Measurements from ENCODE around the gene B3GNT3.
"Not testable (repeated sequence)": the region's sequence is repeated elsewhere in the genome, so short reads cannot be mapped to it uniquely, and the experiment has no call there.

Gene B3GNT3

DNA sequence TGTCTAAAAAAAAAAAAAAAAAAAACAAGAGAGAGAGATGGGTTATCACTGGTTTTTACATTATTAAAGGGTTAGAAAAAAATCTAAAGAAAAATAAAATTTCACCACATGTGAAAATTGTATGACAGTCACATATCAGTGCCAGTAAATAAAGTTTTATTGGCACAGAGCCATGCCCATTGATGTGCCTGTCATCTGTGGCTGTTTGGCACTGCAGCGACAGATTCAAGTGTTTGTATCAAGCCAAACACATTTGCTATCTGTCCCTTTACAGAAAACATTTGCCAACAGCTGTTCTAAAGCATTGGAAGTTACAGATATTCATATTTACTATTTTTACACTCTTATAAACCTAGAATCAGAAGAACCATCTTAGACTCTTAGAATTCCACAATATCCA lies 27.4 kb upstream of the B3GNT3 start:
- DNase-seq = no peak

DNA sequence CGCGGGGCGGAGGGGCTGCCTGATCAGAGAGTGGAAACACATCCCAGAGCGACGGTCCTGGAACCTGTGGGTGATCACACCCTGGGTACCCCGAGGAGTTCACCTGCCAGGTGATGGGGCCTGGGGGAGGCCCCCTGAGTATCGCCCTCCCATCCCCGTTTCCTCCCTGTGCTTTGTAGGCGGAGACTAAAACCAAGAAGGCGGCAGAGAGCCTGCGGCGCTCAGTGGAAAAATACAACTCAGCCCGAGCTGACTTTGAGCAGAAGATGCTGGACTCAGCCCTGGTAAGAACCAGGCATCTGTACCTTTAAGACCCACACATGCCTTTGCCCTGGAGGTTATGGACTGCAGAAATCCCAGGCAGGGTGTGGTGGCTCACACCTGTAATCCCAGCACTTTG lies 24.3 kb upstream of the B3GNT3 start:
- no peak for DNase-seq

DNA sequence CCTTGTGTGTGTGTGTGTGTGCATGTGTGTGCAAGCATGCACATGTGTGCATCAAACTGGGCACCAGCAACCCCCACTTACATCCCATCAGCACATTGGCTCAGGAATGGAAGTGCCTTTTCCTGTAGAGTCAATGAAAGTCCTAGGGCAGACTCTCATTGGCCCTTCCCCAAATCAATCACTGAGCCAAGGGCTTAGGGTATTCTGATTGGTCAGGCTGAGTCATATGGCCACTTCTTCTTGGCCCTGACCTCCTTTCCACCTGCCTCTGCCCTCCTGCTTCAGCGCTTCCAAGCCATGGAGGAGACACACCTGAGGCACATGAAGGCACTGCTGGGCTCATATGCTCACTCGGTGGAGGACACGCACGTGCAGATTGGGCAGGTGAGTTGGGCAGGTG lies 22.8 kb upstream of the B3GNT3 start:
- peak in 1 of 2 experiments; percentile 28 for DNase-seq

DNA sequence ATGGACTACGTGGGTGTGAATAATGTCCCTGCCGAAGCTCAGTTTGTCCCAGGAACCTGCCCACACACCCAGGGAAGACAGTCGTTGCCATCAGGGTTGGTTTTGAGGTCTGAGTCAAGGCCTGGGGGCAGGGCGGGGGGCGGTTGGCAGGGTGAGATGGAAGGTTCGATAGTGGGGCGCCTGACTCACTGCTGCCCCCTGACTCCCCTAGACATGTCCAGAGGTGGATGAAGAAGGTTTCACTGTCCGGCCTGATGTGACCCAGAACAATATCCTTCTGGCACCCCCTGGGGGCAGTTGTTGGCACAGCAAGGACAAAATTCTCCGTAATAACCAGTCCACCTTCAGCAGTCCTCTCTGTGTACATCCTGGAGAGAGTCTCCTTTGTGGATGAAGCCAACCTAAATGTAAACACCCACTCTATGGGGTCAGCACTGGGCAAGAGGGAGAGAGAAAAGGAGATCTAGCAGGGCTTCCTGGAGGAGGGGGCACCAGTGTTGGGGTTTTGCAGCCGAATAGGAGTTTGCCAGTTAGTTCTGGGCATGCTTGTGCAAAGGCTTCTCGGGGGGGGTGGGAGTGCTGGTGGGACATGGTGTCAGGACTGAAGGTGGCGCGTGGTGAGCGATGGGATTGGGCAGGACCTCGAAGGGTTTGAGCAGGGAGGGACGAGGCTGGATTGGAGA lies 19.6 kb upstream of the B3GNT3 start:
- peak; percentile 52 to 64 for DNase-seq

DNA sequence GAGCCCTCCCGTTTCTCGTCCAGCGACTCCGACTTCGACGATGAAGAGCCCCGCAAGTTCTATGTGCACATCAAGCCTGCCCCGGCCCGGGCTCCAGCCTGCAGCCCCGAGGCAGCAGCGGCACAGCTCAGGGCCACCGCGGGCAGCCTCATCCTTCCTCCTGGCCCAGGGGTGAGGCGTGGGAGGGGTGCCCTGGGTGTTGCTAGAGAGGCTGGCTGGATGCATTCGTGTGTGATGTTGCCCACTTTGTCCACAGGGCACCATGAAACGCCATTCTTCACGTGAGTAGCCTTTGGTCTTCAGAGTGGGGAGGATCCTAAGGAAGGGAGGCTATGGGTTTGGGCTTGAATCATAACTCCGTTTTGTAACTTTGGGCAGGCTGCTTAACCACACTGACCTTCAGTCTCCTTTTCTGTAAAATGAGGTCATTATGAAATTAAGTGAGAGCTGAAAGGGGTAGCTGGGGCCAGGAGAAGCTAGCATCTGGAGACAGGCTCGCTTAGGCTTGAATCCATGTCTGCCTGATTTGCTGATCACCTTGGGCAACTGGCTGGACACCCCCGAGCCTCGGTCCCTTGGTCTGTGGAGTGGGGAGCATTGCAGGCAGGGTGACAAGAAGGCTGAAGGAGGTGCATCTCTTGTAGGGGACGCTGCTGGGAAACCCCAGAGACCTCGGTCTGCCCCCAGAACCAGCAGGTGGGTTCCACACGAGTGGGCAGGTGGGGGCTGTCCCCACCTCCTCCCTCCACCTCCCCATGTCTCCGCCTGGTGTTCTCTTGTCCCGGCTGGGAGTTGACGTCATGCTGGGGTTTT lies 18.7 kb upstream of the B3GNT3 start:
- no peak for DNase-seq

DNA sequence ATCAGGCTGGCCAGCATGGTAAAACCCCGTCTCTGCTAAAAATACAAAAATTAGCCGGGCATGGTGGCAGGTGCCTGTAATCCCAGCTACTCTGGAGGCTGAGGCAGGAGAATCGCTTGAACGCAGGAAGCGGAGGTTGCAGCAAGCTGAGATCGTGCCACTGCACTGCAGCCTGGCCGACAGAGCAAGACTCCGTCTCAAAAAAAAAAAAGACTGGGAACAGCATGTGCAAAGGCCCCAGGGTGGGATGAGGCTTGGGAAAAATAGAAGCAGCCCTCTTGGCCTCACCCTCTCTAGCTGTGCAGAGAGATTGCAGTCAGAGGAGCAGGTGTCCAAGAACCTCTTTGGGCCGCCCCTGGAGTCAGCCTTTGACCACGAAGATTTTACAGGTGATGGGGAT lies 17.1 kb upstream of the B3GNT3 start:
- DNase-seq = not testable (repeated sequence)

DNA sequence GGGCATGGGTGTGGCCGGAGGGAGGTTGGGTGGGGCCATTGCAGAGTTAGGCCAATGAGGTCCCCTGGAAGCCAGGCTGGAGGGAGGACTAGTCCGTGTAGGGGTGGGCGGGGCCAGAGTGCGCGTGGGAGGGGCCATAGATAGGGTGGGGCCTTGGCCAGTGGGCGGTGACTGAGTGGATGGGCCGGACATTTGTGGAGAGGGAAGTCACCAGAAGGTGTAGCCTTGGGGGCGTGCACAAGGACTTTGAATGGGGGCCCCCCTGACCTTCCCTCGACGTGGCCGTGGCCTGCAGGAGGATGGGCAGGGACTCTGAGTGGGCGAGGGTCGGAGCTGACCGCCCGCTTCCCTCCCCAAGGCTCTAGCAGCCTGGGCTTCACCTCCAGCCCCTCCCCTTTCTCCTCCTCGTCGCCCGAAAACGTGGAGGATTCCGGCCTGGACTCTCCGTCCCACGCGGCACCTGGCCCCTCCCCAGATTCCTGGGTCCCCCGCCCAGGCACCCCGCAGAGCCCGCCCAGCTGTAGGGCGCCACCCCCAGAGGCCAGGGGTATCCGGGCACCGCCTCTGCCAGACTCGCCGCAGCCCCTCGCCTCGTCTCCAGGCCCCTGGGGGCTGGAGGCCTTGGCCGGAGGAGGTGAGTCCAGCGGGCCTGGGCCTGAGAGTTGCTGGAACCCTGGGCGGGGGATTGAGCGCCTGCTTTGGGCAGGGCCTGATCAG lies 16.5 kb upstream of the B3GNT3 start:
- DNase-seq = peak; percentile 66 to 67

DNA sequence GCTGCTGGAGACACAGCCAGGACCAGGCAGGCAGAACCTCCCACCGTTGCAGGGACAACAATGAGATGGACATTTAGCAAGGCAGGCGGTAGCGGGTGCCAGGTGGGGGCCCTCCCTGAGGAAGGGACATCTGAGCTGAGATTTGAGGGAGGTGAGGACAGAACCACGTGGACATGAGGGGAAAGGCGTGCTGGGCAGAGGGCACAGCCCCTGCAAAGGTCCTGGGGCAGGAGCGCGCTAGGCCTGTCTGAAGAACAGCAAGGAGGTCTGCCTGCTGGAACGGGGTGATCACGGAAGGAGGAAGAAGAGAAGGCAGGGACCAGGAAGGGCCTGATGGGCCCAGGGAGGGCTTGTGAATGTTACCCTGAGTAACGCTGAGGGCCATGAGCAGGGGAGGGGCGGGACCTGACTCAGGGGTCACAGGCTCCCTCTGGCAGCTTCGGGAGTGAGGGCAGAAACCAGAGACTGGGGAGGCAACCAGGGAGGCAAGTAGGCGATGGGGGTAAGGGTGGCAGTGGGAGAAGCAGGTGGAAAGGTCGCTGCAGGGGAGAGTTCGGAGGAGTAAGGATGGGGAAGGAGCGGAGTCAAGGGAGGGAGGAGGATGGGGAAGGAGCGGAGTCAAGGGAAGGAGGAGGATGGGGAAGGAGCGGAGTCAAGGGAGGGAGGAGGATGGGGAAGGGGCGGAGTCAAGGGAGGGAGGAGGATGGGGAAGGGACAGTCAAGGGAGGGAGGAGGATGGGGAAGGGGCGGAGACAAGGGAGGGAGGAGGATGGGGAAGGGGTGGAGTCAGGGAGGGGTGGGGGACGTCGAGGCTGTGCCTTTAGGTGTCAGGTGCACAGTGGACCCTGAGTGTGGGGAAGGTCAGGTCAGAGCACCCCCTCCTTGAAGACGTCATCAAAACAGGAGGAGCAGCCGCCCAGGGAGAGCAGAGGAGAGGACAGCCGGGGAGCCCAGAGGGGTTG lies 15.7 kb upstream of the B3GNT3 start:
- no peak for DNase-seq

DNA sequence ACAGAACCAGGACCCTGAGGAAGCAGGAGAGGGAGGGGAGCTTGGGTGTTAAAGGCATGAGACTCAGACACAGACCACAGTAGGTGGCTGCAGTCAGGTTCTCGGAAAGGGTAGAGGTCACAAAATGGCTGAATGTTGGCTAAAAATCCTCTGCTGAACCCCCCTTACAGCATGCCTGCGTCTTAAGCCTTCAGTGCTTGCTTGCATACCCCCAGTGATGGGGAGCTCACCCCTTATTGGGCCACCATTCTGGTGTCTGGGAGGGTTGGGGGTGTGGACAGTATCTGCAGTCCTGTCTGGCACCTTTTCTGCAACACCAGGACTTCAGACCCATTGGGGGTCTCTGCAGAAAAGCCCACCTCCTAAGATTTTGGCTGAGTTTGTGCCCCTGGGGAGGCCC lies 14.2 kb upstream of the B3GNT3 start:
- no peak for DNase-seq

DNA sequence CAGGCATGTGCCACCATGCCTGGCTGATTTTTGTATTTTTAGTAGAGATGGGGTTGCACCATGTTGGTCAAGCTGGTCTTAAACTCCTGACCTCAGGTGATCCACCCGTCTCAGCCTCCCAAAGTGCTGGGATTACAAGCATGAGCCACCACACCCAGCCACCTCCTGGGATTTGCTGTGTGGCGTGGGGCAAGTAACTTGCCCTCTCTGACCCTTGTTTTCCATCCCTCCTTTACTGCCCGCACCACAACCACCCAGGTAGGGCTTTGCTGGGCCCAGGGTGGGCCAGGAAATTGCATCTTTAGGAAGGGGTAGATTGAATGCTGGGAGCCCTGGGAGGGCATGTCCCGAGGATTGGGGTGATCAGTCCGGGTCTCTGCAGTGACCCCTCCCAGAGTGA lies 11.2 kb upstream of the B3GNT3 start:
- DNase-seq = not testable (repeated sequence)

DNA sequence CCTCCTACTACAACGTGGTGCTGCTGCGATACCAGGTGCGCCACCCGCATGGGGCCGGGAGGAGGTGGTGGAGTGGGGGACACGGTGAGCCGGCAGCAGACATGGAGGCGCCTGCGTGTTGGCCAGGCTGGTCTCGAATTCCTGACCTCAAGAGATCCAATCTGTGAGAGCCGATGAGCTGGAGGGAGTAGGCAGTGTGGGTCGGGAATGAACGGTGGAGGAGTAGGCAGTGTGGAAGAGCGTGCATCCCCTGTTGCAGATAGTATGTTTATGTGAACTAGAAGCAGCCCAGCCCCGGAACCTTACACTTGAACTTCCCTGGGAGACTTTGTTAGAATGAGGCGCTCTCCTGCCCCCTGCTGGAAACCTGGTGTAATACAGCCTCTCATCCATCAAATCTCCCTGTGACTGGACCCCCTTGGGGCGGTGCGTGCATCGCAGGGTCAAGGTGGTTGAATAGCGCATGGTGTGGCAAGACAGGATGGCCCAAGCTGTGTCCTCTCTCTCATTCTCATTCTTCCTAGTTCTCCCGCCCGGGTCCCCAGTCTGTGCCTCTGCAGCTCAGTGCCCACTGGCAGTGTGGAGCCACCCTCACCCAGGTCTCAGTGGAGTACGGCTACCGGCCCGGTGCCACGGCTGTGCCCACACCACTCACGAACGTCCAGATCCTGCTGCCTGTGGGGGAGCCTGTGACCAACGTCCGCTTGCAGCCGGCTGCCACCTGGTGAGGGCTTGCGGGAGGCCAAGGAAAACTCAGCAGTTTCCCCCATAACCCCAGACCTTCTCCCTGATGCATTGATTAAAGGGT lies 10.5 kb upstream of the B3GNT3 start:
- peak; percentile 81 to 85 for DNase-seq

DNA sequence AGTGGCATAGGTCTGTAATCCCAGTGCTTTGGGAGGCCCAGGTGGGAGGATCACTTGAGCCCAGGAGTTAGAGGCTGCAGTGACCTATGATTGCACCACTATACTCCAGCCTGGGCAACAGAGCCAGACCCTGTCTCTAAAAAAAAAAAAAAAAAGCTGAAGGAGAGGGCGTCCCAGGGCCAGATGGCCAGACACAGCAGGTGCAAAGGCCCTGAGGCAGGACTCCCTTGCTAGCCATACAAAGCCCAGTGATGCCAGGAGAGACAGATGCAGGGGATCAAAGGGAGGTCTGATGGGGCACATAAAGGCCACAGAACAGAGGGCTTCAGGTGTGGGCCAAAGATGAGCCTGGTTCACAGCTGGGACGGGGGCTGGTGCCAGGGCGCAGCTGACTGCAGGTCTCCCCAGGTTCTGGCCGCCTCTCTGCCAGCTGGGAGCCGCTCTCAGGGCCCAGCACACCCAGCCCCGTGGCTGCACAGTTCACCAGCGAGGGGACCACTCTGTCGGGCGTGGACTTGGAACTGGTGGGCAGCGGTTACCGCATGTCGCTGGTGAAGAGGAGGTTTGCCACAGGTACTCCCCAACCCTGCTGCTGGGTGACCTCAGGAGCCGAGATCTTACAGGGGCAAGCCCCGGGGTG lies 7.5 kb upstream of the B3GNT3 start:
- no peak for DNase-seq

DNA sequence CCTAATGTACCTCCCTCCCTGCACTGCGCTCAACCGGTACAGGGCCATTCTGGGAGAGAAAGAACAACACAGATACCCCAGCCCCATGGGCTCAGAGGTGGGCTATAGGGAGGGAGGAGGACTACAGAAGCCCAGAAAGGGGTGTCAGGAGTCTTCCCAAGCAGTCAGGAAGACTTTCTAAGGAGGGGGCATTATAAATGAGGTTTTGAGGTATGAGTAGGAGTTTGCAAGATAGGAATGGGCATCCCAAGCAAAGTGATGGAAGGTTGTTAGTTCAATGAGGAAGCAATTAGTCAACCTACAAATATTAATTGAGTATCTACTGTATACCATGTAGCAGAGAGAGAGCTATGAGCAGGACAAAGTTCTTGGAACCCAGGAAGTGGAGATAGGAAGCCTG lies 6.3 kb upstream of the B3GNT3 start:
- no peak for DNase-seq

DNA sequence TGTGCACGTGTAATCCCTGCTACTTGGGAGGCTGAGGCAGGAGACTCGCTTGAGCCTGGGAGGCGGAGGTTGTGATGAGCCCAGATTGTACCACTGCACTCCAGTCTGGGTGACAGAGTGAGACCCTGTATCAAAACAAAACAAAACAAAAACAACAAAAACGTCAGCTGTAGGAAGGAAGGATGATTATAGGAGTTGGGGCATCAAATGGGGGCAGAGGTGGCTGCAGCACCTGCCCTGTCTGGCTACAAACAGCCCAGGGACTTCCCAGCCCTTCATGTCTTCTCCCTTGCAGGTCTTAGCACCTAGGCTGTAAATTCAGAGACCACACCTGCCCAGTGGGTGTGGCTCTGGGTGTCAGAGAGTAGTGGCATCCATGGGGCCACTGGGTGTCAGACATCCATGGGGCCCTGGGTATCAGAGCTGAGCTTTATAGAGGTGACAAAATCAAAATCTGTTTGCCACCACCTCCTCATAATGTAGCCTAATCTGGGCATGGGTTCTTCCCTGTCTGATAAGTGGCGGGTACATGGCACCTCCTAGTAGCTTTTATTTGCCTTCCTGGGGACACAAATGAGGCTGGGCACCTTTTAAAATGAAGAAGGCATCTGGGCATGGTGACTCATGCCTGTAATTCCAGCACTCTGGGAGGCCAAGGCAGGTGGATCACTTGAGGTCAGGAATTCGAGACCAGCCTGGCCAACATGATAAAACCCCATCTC lies 4.7 kb upstream of the B3GNT3 start:
- no peak for DNase-seq

DNA sequence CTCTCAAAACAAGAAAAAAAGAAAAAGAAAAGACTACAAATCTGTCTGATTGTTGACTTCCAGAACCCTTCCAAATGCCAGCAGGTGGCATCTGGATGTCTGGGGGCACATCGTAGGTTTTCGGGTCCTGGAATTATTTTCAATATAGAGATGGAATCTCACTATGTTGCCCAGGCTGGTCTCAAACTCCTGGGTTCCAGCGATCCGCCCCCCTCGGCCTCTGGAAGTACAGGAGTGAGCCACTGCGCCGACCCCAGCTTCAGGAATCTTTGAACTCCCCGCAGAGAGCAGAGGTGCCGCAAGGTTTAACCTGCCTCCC lies 567 bp upstream of the B3GNT3 start:
- no peak for DNase-seq

DNA sequence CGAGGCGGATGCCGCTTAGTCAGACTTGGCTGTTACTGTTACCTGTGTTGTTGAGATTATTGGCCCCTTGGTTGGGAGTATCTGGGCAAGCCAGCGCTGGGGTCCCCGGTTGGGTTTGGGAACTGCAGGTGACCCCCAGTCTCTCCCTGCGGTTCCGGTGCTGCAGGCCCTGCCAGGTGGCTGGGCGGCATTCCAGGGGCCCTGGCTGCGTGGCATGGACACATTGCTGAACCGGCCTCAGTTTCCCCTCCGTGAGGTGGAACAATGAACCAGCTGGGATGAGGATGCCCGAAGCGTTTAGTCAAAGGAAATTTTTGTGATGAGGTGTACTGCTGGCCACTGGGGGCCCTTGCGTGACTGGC lies 538 bp downstream of the B3GNT3 start:
- DNase-seq = no peak

DNA sequence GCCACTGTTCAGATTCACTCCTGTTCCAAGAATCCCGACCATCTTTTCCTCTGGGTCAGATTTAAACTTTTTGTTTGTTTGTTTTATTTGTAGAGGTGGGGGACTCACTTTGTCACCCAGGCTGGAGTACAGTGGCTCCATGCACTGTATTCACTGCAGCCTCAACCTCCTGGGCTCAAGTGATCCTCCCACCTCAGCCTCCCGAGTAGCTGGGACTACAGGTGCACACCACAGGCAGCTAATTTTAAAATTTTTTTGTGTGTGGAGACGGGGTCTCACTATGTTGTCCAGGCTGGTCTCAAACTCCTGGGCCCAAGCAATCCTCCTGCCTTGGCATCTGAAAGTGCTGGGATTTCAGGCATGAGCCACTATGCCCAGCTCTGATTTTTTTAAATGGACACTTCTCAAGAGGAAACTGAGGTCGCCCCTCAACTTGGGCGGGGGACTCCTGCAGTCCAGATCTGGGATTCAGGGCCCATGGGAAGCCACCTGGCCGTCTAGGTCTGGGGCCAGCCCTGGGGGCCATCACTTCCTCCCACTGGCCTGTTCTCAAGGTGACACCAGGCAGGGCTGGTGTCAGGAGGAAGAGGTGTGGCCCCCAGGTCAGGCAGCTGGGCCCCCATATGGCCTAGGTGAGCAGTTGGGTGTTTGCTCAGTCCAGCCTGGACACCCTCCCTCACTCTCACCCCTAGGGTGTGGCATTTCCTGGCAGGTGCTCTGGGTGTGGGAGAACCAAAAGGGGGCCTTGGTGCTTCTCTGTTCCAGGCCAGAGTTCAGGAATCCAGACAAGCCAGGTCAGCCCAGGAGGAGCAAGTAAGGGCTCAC lies 1.3 kb downstream of the B3GNT3 start:
- DNase-seq = no peak

DNA sequence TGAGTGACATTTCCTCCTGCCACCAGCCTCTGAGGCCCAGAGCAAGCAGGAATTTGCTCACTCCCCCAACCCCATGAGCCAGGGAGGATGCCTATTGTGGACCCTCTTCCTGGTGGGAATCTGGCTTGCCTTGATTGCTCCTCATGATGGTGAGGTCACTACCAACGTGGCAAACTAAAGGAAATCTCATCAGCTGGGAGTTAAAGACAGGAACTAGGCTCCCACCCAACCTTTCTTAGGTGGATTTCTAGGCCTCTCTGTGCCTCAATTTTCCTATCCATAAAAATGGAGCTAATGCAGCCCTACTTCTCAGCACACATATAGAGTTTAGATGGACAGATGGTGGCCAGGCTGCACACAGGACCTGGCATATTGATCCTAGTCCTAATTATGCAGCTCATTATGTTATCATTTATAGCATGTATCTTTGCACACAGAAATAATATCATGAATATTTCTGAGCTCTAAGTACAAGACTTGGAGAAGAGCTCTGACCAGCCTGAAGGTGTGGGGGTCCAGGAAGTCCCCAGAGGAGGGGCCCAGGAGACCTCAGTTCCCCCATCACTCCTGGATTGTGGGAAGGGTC lies 2.0 kb downstream of the B3GNT3 start:
- DNase-seq = no peak

DNA sequence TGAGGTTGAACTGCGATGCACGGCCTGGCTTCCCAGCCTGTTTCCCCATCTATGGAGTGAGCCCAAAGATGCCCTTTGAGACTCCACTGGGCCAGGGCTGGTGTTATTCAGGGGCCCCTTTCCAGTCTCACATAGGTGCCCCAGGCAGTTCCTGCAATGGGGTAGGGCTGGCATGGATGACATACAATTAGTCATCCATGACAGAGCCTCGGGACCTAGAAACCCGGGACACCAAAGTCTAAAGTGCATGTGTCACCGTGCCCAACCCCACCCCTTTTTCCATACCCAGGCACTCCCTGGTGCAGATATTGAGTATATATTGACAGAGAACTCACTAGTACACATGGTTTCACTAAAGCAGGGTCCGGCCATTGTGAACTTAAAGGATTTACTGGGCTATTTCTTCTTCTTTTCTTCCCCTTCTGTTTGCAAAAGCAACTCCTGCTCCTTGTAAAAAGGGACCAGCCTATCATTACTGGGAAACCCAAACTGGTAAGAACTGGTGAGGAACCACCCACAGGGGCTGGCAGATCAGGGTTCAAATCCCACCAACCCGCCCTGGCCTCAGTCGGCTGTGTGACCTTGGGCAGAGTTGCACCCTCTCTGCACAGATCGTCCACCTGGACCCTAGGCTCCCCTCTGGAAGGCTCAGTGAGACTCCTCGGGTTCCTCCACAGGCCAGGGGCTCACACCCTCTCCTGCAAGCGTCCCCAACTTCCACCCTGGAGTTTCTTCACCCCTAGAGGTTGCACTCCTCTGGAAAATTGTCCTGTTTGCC lies 2.7 kb downstream of the B3GNT3 start:
- peak; percentile 74 to 82 for DNase-seq
